ENCODE data around the gene ZFYVE19. TPM values are rescaled to one million over a fixed set of nuclear protein-coding genes. Genes with fewer than 3 reads are reported as not detected.

The ZFYVE19 gene
- 7.3 TPM for polyA plus RNA-seq (2013, experiment 1 of 2)
- 8.2 TPM for polyA plus RNA-seq (2013, experiment 2 of 2)

GRCh38 chr15:40807028-40807887 is at the start of gene ZFYVE19, which contains the start of gene DNAJC17:
TSS of gene ZFYVE19 (plus strand) at chr15:40807089. CDS start at chr15:40807590, 501 bp downstream.
TSS of gene DNAJC17 (minus strand) at chr15:40807473. CDS start at chr15:40807446, 27 bp downstream.
- no peak within 1 kb of the TSS for H2BK5ac ChIP-seq (ENCODE audit: low read length)
- H2AFZ ChIP-seq (ENCODE audit: low read length) = peak within 1 kb of the TSS; percentile 100
- H3K79me1 ChIP-seq (ENCODE audit: low read depth, low read length) = no peaks in the 10 kb centered on the region
- H3K4me2 ChIP-seq (ENCODE audit: insufficient read depth, low read length, poor library complexity, severe bottlenecking) = peak within 1 kb of the TSS; percentile 66
- peak within 1 kb of the TSS; percentile 94 to 97 for H3K4me3 ChIP-seq (ENCODE audit: low read length in 2 of 2)
- peak within 1 kb of the TSS; percentile 77 for H3K18ac ChIP-seq (ENCODE audit: low read length)
- H3K9me3 ChIP-seq (replicated peaks in 1 of 2; ENCODE audit: control insufficient read depth in 2 of 2, insufficient read depth in 1 of 2, low read depth in 1 of 2, low read length in 2 of 2) = no peaks in the 10 kb centered on the region
- H3K4ac ChIP-seq (ENCODE audit: low read length) = no peak within 1 kb of the TSS
- no peak within 1 kb of the TSS for H2AK5ac ChIP-seq (ENCODE audit: low read depth, low read length)
- H3K27me3 ChIP-seq (ENCODE audit: control insufficient read depth in 3 of 3, insufficient read depth in 3 of 3, low read depth in 1 of 3, low read length in 3 of 3) = no peaks in the 10 kb centered on the region
- H3K4me1 ChIP-seq (ENCODE audit: control insufficient read depth in 2 of 2, insufficient read depth in 1 of 2, low read depth in 1 of 2, low read length in 2 of 2) = peaks cover 2 to 5% of the 10 kb centered on the region in 2 donors
- H2BK15ac ChIP-seq (ENCODE audit: low read length) = no peak within 1 kb of the TSS
- H2BK120ac ChIP-seq (ENCODE audit: low read depth, low read length) = no peak within 1 kb of the TSS
- H3K14ac ChIP-seq (ENCODE audit: low read length) = peak within 1 kb of the TSS; percentile 42
- no peak within 1 kb of the TSS for H4K8ac ChIP-seq (ENCODE audit: low read depth, low read length)
- peaks cover 0 to 15% of the 10 kb centered on the region in 2 donors for H3K36me3 ChIP-seq (replicated peaks in 1 of 2; ENCODE audit: control insufficient read depth in 2 of 2, insufficient read depth in 2 of 2, low read length in 2 of 2)
- H4K91ac ChIP-seq (ENCODE audit: low read depth, low read length, poor library complexity) = no peak within 1 kb of the TSS
- H3K23ac ChIP-seq (ENCODE audit: low read depth, low read length, poor library complexity) = peak within 1 kb of the TSS; percentile 57
- H2BK12ac ChIP-seq (ENCODE audit: low read length) = no peak within 1 kb of the TSS
- H3K27ac ChIP-seq (replicated peaks; ENCODE audit: low read length) = no peak within 1 kb of the TSS
- DNase-seq (ENCODE audit: low spot score) = peak; percentile 95
- WGBS, 2 donors (ENCODE audit: extremely low coverage in 2 of 2, insufficient read length in 2 of 2, insufficient replicate concordance in 1 of 2) = no CpG with 5 or more reads among the region's 64 CpGs
- peak within 1 kb of the TSS; percentile 92 for H3K9ac ChIP-seq (ENCODE audit: low read depth, low read length, poor library complexity)

- H3K18ac ChIP-seq (ENCODE audit: low read length) = no peak overlapping the region
- H2BK5ac ChIP-seq (ENCODE audit: low read length) = no peak overlapping the region
- no peaks in the 10 kb centered on the region for H3K79me1 ChIP-seq (ENCODE audit: low read depth, low read length)
- H3K4ac ChIP-seq (ENCODE audit: low read length) = no peak overlapping the region
- no peak overlapping the region for H3K4me2 ChIP-seq (ENCODE audit: insufficient read depth, low read length, poor library complexity, severe bottlenecking)
- no peak overlapping the region for H4K8ac ChIP-seq (ENCODE audit: low read depth, low read length)
- H3K36me3 ChIP-seq (replicated peaks in 1 of 2; ENCODE audit: control insufficient read depth in 2 of 2, insufficient read depth in 2 of 2, low read length in 2 of 2) = no peaks in the 10 kb centered on the region
- WGBS, 2 donors (ENCODE audit: extremely low coverage in 2 of 2, insufficient read length in 2 of 2, insufficient replicate concordance in 1 of 2) = no CpG with 5 or more reads among the region's 5 CpGs
- DNase-seq (ENCODE audit: low spot score) = no peak
- H2AFZ ChIP-seq (ENCODE audit: low read length) = no peak overlapping the region
- no peak overlapping the region for H2BK15ac ChIP-seq (ENCODE audit: low read length)
- no peak overlapping the region for H2AK5ac ChIP-seq (ENCODE audit: low read depth, low read length)
- no peak overlapping the region for H2BK12ac ChIP-seq (ENCODE audit: low read length)
- no peak overlapping the region for H3K27ac ChIP-seq (replicated peaks; ENCODE audit: low read length)
- peaks cover 0 to 22% (median 4%) of the 10 kb centered on the region in 3 experiments for H3K27me3 ChIP-seq (ENCODE audit: control insufficient read depth in 3 of 3, insufficient read depth in 3 of 3, low read depth in 1 of 3, low read length in 3 of 3)
- no peak overlapping the region for H3K14ac ChIP-seq (ENCODE audit: low read length)
- H3K4me1 ChIP-seq (ENCODE audit: control insufficient read depth in 2 of 2, insufficient read depth in 1 of 2, low read depth in 1 of 2, low read length in 2 of 2) = peaks cover 7 to 9% of the 10 kb centered on the region in 2 donors
- H3K9me3 ChIP-seq (replicated peaks in 1 of 2; ENCODE audit: control insufficient read depth in 2 of 2, insufficient read depth in 1 of 2, low read depth in 1 of 2, low read length in 2 of 2) = no peaks in the 10 kb centered on the region
- H2BK120ac ChIP-seq (ENCODE audit: low read depth, low read length) = no peak overlapping the region
- no peak overlapping the region for H4K91ac ChIP-seq (ENCODE audit: low read depth, low read length, poor library complexity)
- H3K4me3 ChIP-seq (ENCODE audit: low read length in 2 of 2) = no peak overlapping the region
- H3K23ac ChIP-seq (ENCODE audit: low read depth, low read length, poor library complexity) = no peak overlapping the region
- no peak overlapping the region for H3K9ac ChIP-seq (ENCODE audit: low read depth, low read length, poor library complexity)
Observed at GRCh38 chr15:40759961-40760360, 46.9 kb upstream of the ZFYVE19 start.

GRCh38 chr15:40762919-40763800 is 43.7 kb upstream of the ZFYVE19 start:
- H3K18ac ChIP-seq (ENCODE audit: low read length) = peak overlapping the region; percentile 95
- H4K8ac ChIP-seq (ENCODE audit: low read depth, low read length) = peak overlapping the region; percentile 43
- H2AK5ac ChIP-seq (ENCODE audit: low read depth, low read length) = peak overlapping the region; percentile 60
- no peak overlapping the region for H3K4ac ChIP-seq (ENCODE audit: low read length)
- no CpG with 5 or more reads among the region's 55 CpGs for WGBS, 2 donors (ENCODE audit: extremely low coverage in 2 of 2, insufficient read length in 2 of 2, insufficient replicate concordance in 1 of 2)
- H3K4me1 ChIP-seq (ENCODE audit: control insufficient read depth in 2 of 2, insufficient read depth in 1 of 2, low read depth in 1 of 2, low read length in 2 of 2) = peaks cover 2 to 18% of the 10 kb centered on the region in 2 donors
- no peak for DNase-seq (ENCODE audit: low spot score)
- no peak overlapping the region for H2BK12ac ChIP-seq (ENCODE audit: low read length)
- peak overlapping the region; percentile 47 to 74 for H3K4me3 ChIP-seq (ENCODE audit: low read length in 2 of 2)
- peak overlapping the region; percentile 89 for H3K14ac ChIP-seq (ENCODE audit: low read length)
- H3K36me3 ChIP-seq (replicated peaks in 1 of 2; ENCODE audit: control insufficient read depth in 2 of 2, insufficient read depth in 2 of 2, low read length in 2 of 2) = peaks cover 2 to 10% of the 10 kb centered on the region in 2 donors
- no peak overlapping the region for H2BK5ac ChIP-seq (ENCODE audit: low read length)
- peak overlapping the region; percentile 93 for H3K23ac ChIP-seq (ENCODE audit: low read depth, low read length, poor library complexity)
- H3K27ac ChIP-seq (replicated peaks; ENCODE audit: low read length) = no peak overlapping the region
- peak overlapping the region; percentile 75 for H2BK15ac ChIP-seq (ENCODE audit: low read length)
- H2AFZ ChIP-seq (ENCODE audit: low read length) = peak overlapping the region; percentile 92
- peaks cover 0 to 28% (median 4%) of the 10 kb centered on the region in 3 experiments for H3K27me3 ChIP-seq (ENCODE audit: control insufficient read depth in 3 of 3, insufficient read depth in 3 of 3, low read depth in 1 of 3, low read length in 3 of 3)
- H3K9ac ChIP-seq (ENCODE audit: low read depth, low read length, poor library complexity) = no peak overlapping the region
- H3K79me1 ChIP-seq (ENCODE audit: low read depth, low read length) = no peaks in the 10 kb centered on the region
- H3K9me3 ChIP-seq (replicated peaks in 1 of 2; ENCODE audit: control insufficient read depth in 2 of 2, insufficient read depth in 1 of 2, low read depth in 1 of 2, low read length in 2 of 2) = no peaks in the 10 kb centered on the region
- peak overlapping the region; percentile 98 for H3K4me2 ChIP-seq (ENCODE audit: insufficient read depth, low read length, poor library complexity, severe bottlenecking)
- H2BK120ac ChIP-seq (ENCODE audit: low read depth, low read length) = no peak overlapping the region
- H4K91ac ChIP-seq (ENCODE audit: low read depth, low read length, poor library complexity) = no peak overlapping the region
